B cell (primary cell): ENCODE measurements around the gene IFT122.

Experiments used
- EZH2 ChIP-seq: IDR thresholded peaks from 2 replicates; pipeline ENCODE4 v1.6.1; 2012; ENCODE audit warnings: borderline replicate concordance, low read depth, mild to moderate bottlenecking, moderate library complexity, low read length; ENCODE audit not compliant: insufficient read depth, poor library complexity, severe bottlenecking
- TF ChIP-seq, protein P1 (sequence below): fragments of 200-600 bp; IDR thresholded peaks from one replicate; pipeline ENCODE4 v1.8.0; 2022; ENCODE audit warnings: antibody characterized with exemption, mild to moderate bottlenecking

DNA sequence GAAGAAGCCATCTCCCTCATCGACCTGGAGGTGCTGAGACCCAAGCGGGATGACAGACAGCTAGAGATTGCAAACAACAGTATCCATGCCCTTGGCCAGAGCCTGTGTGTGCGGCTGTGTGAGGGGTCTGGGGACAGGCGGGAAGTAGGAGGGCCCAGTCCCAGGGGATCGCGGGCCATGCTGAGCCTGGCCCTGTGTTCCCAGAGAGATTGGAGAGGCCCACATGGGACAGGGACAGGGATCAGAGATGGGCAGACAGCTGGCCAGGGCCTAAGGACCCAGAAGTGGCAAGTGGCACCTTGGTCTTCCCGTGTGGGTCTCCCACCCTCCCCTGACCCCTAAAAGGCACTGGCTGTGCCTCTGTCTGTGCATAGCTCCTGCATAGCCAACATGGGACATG, 77.5 kb downstream of the IFT122 start:
- TF ChIP-seq, protein P1, sequence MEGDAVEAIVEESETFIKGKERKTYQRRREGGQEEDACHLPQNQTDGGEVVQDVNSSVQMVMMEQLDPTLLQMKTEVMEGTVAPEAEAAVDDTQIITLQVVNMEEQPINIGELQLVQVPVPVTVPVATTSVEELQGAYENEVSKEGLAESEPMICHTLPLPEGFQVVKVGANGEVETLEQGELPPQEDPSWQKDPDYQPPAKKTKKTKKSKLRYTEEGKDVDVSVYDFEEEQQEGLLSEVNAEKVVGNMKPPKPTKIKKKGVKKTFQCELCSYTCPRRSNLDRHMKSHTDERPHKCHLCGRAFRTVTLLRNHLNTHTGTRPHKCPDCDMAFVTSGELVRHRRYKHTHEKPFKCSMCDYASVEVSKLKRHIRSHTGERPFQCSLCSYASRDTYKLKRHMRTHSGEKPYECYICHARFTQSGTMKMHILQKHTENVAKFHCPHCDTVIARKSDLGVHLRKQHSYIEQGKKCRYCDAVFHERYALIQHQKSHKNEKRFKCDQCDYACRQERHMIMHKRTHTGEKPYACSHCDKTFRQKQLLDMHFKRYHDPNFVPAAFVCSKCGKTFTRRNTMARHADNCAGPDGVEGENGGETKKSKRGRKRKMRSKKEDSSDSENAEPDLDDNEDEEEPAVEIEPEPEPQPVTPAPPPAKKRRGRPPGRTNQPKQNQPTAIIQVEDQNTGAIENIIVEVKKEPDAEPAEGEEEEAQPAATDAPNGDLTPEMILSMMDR: no peak
- TF ChIP-seq EZH2: no peak
